Measurements from ENCODE around the gene DAB2IP. TPM values are rescaled to one million over a fixed set of nuclear protein-coding genes. Genes with fewer than 3 reads are reported as not detected.

The DAB2IP gene
- total RNA-seq, 1 donor from 2014 or later: 0.75 TPM

DNA sequence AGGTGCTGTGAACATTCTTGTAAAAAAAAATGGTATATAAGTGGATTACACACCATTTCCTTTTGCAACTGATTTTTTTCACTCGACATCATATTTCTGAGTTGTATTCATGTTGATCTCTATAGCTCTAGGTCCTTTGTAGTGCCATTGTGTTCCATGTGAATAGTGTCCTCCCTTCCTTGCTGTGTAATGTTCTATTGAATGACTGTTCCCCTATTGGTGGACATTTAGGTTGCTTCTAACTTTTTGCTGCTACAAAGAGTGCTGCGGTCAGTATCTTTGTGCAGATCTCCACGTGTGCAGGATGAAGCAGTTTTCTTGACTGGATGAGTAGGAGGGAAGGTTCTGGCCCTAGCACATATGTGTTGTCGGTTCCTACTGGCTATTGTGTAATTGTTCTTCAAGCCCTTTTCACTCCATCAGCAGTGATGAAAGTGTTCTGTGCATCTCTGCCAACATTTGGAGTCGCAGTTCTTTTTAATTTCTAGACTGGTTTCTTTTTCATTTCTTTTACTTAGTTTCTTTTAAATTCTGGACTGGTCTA is 20.2 kb downstream of the DAB2IP start:
- ChIA-PET POLR2A (no interaction called here), CTCF (no interaction called here)
- intact Hi-C loops (cut with micrococcal nuclease): no loop called here
- no peak overlapping the region for H3K27ac Mint-ChIP-seq
- ATAC-seq (ENCODE audit: low read depth): no peak
- DNase-seq: no peak
- H3K36me3 Mint-ChIP-seq (ENCODE audit: low read depth): no peaks in the 10 kb centered on the region
- H3K4me3 Mint-ChIP-seq: no peak overlapping the region
- H3K9me3 Mint-ChIP-seq: no peaks in the 10 kb centered on the region
- no peaks in the 10 kb centered on the region for H3K4me1 Mint-ChIP-seq
- H3K27me3 Mint-ChIP-seq: peaks cover 17% of the 10 kb centered on the region
- TF ChIP-seq, protein P1, sequence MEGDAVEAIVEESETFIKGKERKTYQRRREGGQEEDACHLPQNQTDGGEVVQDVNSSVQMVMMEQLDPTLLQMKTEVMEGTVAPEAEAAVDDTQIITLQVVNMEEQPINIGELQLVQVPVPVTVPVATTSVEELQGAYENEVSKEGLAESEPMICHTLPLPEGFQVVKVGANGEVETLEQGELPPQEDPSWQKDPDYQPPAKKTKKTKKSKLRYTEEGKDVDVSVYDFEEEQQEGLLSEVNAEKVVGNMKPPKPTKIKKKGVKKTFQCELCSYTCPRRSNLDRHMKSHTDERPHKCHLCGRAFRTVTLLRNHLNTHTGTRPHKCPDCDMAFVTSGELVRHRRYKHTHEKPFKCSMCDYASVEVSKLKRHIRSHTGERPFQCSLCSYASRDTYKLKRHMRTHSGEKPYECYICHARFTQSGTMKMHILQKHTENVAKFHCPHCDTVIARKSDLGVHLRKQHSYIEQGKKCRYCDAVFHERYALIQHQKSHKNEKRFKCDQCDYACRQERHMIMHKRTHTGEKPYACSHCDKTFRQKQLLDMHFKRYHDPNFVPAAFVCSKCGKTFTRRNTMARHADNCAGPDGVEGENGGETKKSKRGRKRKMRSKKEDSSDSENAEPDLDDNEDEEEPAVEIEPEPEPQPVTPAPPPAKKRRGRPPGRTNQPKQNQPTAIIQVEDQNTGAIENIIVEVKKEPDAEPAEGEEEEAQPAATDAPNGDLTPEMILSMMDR (IDR thresholded peaks at IDR 0.05): no peak

DNA sequence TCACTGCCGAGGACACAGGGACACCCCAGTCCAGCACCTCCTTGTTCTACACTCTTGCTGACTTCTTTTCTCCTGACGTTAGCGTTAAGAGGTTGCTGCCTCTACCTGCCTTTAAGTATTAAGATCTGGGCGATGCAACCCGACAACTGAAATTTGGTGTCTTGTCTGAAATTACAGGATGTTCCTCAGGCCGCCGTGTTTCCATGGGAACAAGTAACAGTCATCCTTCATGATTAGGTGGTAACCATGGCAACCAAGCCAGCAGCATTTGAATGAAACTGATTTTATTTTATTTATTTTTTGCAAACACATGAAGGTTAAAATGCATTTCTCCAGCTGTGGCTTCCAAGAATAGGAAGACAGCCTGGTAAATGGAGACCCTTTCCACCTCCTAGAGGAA is 20.8 kb downstream of the DAB2IP start:
- ChIA-PET POLR2A (no interaction called here), CTCF (no interaction called here)
- Mint-ChIP-seq H3K27me3 (peaks cover 17% of the 10 kb centered on the region), H3K4me3 (no peak overlapping the region), H3K9me3 (no peaks in the 10 kb centered on the region), H3K4me1 (no peaks in the 10 kb centered on the region), H3K36me3 (ENCODE audit: low read depth) (no peaks in the 10 kb centered on the region), H3K27ac (no peak overlapping the region)
- TF ChIP-seq, protein P1 (IDR thresholded peaks at IDR 0.05): no peak
- intact Hi-C loops (cut with micrococcal nuclease): no loop called here
- no peak for ATAC-seq (ENCODE audit: low read depth)
- no peak for DNase-seq

DNA sequence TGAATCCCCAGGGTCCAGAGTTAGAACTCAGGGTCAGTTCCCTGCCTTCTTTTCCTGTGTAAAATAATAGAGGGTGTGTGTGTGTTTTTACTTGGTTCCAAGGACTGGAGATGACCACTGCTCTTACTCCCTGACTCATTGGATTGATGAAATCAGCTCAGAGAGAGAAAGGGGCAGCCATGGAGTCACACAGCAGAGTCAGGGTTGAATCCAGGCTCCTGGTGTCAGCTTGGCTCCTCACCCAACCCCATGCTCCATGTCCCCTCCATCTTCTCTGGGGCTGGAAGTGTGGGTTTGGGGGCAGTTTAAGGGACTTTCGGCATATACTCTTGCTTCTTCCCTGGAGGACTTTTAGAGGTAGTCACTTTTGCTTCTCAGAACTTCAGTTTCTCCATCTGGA is 21.6 kb downstream of the DAB2IP start:
- Mint-ChIP-seq H3K4me3 (no peak overlapping the region), H3K27me3 (peaks cover 15% of the 10 kb centered on the region), H3K9me3 (no peaks in the 10 kb centered on the region), H3K36me3 (ENCODE audit: low read depth) (no peaks in the 10 kb centered on the region), H3K27ac (no peak overlapping the region), H3K4me1 (no peaks in the 10 kb centered on the region)
- TF ChIP-seq, protein P1 (IDR thresholded peaks at IDR 0.05): no peak
- ChIA-PET POLR2A (no interaction called here), CTCF (no interaction called here)
- intact Hi-C loops (cut with micrococcal nuclease): no loop called here
- DNase-seq (no peak), ATAC-seq (ENCODE audit: low read depth) (no peak)

DNA sequence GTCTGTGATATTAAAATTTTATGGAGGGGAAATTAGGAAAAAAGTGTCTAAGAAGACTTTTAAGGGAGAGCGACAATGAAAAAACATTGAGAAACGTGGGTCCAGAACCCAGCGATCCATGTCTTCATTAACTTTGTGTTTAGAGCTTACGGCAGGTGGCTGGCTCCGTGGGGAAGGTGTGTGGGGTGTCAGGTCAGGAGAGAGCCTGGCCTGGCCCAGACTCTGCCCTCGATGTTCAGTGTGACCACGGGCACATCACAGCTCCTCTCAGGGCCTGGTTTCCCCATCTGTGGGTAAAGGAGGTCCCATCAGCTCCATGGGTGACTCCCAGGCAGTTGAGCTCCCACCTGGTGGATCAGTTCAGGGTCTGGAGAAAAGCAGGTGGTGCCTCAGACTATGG is 22.1 kb downstream of the DAB2IP start:
- no peak overlapping the region for H3K4me3 Mint-ChIP-seq
- H3K4me1 Mint-ChIP-seq: no peaks in the 10 kb centered on the region
- intact Hi-C loops (cut with micrococcal nuclease): no loop called here
- TF ChIP-seq, protein P1 (IDR thresholded peaks at IDR 0.05): no peak
- DNase-seq (no peak), ATAC-seq (ENCODE audit: low read depth) (no peak)
- no peak overlapping the region for H3K27ac Mint-ChIP-seq
- H3K9me3 Mint-ChIP-seq: no peaks in the 10 kb centered on the region
- H3K27me3 Mint-ChIP-seq: peaks cover 15% of the 10 kb centered on the region
- ChIA-PET POLR2A (no interaction called here), CTCF (no interaction called here)
- no peaks in the 10 kb centered on the region for H3K36me3 Mint-ChIP-seq (ENCODE audit: low read depth)

DNA sequence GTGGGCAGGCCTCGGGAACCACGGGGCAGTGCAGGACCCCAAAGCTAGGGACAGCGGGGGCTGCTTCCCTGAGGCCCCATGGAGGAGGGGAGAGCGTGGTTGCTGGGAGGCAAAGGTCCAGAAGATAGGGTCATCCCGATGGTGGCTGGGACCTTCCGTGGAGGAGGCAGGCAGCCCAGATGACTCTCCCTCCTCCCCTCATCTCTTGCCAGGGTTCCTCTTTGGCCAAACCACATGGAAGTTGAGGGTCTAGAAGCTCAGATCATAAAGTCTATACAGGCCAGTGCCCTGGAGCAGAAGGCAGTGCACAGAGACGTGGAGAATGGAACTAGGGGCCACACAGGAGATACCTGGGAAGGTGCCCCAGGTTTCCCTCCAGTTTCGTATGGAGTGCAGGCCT is 22.6 kb downstream of the DAB2IP start:
- H3K4me3 Mint-ChIP-seq: no peak overlapping the region
- H3K27me3 Mint-ChIP-seq: peaks cover 15% of the 10 kb centered on the region
- no peaks in the 10 kb centered on the region for H3K9me3 Mint-ChIP-seq
- no peaks in the 10 kb centered on the region for H3K36me3 Mint-ChIP-seq (ENCODE audit: low read depth)
- DNase-seq (no peak), ATAC-seq (ENCODE audit: low read depth) (no peak)
- no peak overlapping the region for H3K27ac Mint-ChIP-seq
- TF ChIP-seq, protein P1 (IDR thresholded peaks at IDR 0.05): no peak
- H3K4me1 Mint-ChIP-seq: no peaks in the 10 kb centered on the region
- POLR2A ChIA-PET: no interaction called here
- CTCF ChIA-PET: no interaction called here
- intact Hi-C loops (cut with micrococcal nuclease): no loop called here
